A673 (cell line): Measurements from ENCODE around the gene DYNC1LI1. TPM values are rescaled to one million over a fixed set of nuclear protein-coding genes. Genes with fewer than 3 reads are reported as not detected.

Experiments used
- BruUV-seq: library from RNA; stranded (reverse); fragments of 400-500 nt; replicated peaks from 2 replicates; lab custom pipeline; 2021; lab: Mats Ljungman, UMichigan
- CTCF ChIA-PET: fragments of 300-600 bp; sonication (Branson Sonifier 250); formaldehyde crosslinking; loops from one replicate; lab custom pipeline; 2022; ENCODE audit warnings: antibody characterized with exemption; lab: Charles Lee
- POLR2A ChIA-PET: fragments of 300-600 bp; sonication (Branson Sonifier 250); formaldehyde crosslinking; loops from one replicate; lab custom pipeline; 2022; ENCODE audit warnings: antibody characterized with exemption; ENCODE audit not compliant: low non-redundant PET; lab: Charles Lee
- DNase-seq: peaks from one replicate; pipeline ENCODE4 v3.0.0-alpha.2; 2015; ENCODE audit warnings: low spot score
- H3K27ac ChIP-seq: fragments of 200-600 bp; sonication (generic); 2 replicates; pipeline ENCODE4 v1.5.1; 2016; ENCODE audit warnings: mixed run types, low read depth, mild to moderate bottlenecking, mixed read lengths, antibody characterized with exemption, low read length; ENCODE audit not compliant: poor library complexity, severe bottlenecking
- H3K27me3 ChIP-seq: fragments of 200-600 bp; sonication (generic); replicated peaks from 2 replicates; pipeline ENCODE4 v1.6.1; 2017; ENCODE audit warnings: mixed run types, low read depth, mild to moderate bottlenecking, mixed read lengths, antibody characterized with exemption, low read length; ENCODE audit not compliant: insufficient read depth, poor library complexity
- H3K36me3 ChIP-seq: fragments of 200-600 bp; sonication (generic); 2 replicates; pipeline ENCODE4 v1.6.1; 2016; ENCODE audit warnings: mixed run types, mild to moderate bottlenecking, mixed read lengths, antibody characterized with exemption, low read length; ENCODE audit not compliant: insufficient read depth, poor library complexity, severe bottlenecking
- H3K4me1 ChIP-seq: fragments of 200-600 bp; sonication (generic); 2 replicates; pipeline ENCODE4 v1.6.1; 2017; ENCODE audit warnings: mixed run types, mild to moderate bottlenecking, mixed read lengths, antibody characterized with exemption, low read length; ENCODE audit not compliant: insufficient read depth, poor library complexity, severe bottlenecking
- H3K4me3 ChIP-seq: fragments of 200-600 bp; sonication (generic); 2 replicates; pipeline ENCODE4 v1.5.1; 2016; ENCODE audit warnings: low read depth, mixed run types, mild to moderate bottlenecking, mixed read lengths, low read length; ENCODE audit not compliant: poor library complexity, severe bottlenecking
- H3K9me3 ChIP-seq: fragments of 200-600 bp; sonication (generic); 2 replicates; pipeline ENCODE4 v1.6.1; 2016; ENCODE audit warnings: mixed run types, low read depth, mild to moderate bottlenecking, mixed read lengths, antibody characterized with exemption, low read length; ENCODE audit not compliant: poor library complexity, severe bottlenecking
- CTCF ChIP-seq: fragments of 300-800, 200-600 bp; sonication (generic); conservative IDR thresholded peaks from 2 replicates; pipeline ENCODE4 v1.5.1; 2017; ENCODE audit warnings: low read depth, mild to moderate bottlenecking, antibody characterized with exemption, low read length, moderate library complexity, mixed read lengths
- EZH2 ChIP-seq: fragments of 200-600 bp; sonication (generic); IDR thresholded peaks from 2 replicates; pipeline ENCODE4 v1.6.1; 2017; ENCODE audit warnings: borderline replicate concordance, low read depth, mild to moderate bottlenecking, mixed read lengths, antibody characterized with exemption, low read length; ENCODE audit not compliant: poor library complexity, severe bottlenecking
- intact Hi-C: fragments of 100-400 bp; cut with micrococcal nuclease; formaldehyde crosslinking; loops from one replicate; pipeline ENCODE4 v1.10.0; 2022; ENCODE audit not compliant: unreplicated experiment
- total RNA-seq: library from RNA; stranded (reverse); gene quantifications from 2 replicates; pipeline ENCODE4 v1.2.3, GENCODE V29; 2021

DYNC1LI1 gene
- total RNA-seq, 1 experiment from 2014 or later: 73.1 TPM

- DNase-seq: no peak
- ChIA-PET CTCF (no interaction called here), POLR2A (no interaction called here)
- Histone ChIP-seq H3K27ac (no peak overlapping the region), H3K4me3 (no peak overlapping the region), H3K4me1 (no peaks in the 10 kb centered on the region), H3K27me3 (no peaks in the 10 kb centered on the region), H3K9me3 (no peaks in the 10 kb centered on the region), H3K36me3 (no peaks in the 10 kb centered on the region)
- intact Hi-C loops: no loop called here
- TF ChIP-seq EZH2: no peak
- no peak for TF ChIP-seq CTCF
- no TSS peak for BruUV-seq
Observed at GRCh38 chr3:32614956-32615355, 44.3 kb upstream of the DYNC1LI1 start.

GRCh38 chr3:32613183-32613582 lies 42.5 kb upstream of the DYNC1LI1 start:
- intact Hi-C loops: no loop called here
- Histone ChIP-seq H3K36me3 (no peaks in the 10 kb centered on the region), H3K4me1 (no peaks in the 10 kb centered on the region), H3K9me3 (no peaks in the 10 kb centered on the region), H3K4me3 (no peak overlapping the region), H3K27ac (no peak overlapping the region), H3K27me3 (no peaks in the 10 kb centered on the region)
- TF ChIP-seq EZH2: no peak
- no peak for TF ChIP-seq CTCF
- no peak for DNase-seq
- ChIA-PET POLR2A (no interaction called here), CTCF (no interaction called here)
- BruUV-seq: no TSS peak

- Histone ChIP-seq H3K9me3 (no peaks in the 10 kb centered on the region), H3K27me3 (no peaks in the 10 kb centered on the region), H3K4me1 (no peaks in the 10 kb centered on the region), H3K27ac (no peak overlapping the region), H3K36me3 (no peaks in the 10 kb centered on the region), H3K4me3 (no peak overlapping the region)
- intact Hi-C loops: no loop called here
- CTCF ChIA-PET: no interaction called here
- TF ChIP-seq EZH2 (no peak), CTCF (no peak)
- POLR2A ChIA-PET: no interaction called here
- no peak for DNase-seq
- BruUV-seq: no TSS peak
Observed at GRCh38 chr3:32612547-32612946, 41.9 kb upstream of the DYNC1LI1 start.
